GM12801 (cell line): ENCODE results near the gene KCTD18.

Source experiments
- TF ChIP-seq, protein P1 (sequence below): IDR thresholded peaks from one replicate; pipeline ENCODE4 v1.5.1; 2011; ENCODE audit warnings: control low read depth; ENCODE audit not compliant: insufficient read length; ENCODE audit errors: extremely low read depth

Gene KCTD18

DNA sequence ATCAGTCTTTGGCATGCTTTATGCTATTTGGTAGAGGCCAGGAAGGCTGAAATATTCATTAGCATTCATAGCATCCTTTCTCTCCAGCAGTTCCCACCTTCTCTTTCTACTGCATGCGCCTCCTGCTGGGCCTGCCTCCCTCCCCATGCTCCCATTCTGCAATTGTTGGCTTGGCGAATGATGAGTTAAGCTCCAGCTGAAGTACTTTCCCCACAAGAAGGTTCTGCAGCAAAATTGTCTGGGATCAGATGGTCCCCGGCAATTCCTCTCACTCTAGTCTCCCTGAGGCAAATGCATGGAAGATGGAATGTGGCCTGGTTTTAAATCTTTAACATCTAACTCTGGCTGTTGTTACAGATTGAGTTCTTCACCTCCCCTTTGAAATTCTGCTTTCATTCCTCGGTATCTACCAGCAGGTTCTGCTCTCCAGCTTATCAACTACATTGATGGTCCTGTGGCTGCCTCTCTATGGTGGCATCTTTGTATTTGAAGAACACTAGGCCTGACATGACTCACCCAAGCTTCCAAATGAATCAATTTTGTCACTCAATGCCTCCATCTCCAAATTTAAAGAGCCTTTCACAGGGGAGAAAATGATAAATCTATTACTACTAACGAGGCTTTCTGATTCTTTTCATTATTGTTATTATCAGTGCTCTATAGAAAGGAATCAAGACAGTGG is 55.9 kb downstream of the KCTD18 start:
- TF ChIP-seq, protein P1, sequence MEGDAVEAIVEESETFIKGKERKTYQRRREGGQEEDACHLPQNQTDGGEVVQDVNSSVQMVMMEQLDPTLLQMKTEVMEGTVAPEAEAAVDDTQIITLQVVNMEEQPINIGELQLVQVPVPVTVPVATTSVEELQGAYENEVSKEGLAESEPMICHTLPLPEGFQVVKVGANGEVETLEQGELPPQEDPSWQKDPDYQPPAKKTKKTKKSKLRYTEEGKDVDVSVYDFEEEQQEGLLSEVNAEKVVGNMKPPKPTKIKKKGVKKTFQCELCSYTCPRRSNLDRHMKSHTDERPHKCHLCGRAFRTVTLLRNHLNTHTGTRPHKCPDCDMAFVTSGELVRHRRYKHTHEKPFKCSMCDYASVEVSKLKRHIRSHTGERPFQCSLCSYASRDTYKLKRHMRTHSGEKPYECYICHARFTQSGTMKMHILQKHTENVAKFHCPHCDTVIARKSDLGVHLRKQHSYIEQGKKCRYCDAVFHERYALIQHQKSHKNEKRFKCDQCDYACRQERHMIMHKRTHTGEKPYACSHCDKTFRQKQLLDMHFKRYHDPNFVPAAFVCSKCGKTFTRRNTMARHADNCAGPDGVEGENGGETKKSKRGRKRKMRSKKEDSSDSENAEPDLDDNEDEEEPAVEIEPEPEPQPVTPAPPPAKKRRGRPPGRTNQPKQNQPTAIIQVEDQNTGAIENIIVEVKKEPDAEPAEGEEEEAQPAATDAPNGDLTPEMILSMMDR = no peak

- TF ChIP-seq, protein P1 = no peak
These were observed 56.6 kb downstream of the KCTD18 start for GRCh38 chr2:200453142-200453852.

DNA sequence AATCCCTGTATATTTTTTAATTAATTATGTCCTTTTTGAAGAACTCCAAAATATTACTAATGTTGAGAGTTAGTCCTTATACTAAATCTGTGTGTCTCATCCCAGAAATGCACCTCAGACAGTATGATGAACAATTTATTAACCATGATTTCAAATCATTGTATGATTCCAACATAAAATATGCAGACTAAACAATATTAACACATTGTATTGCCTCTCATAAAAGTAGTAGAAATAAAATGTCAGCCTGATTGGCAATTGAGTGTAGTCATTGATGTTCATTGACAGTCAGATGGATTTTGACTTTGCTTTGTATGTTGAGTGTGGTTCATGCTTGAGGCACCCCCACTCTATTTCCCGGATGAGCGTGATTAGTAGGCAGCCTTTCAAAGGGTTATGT is 57.5 kb downstream of the KCTD18 start:
- TF ChIP-seq, protein P1 = no peak

- TF ChIP-seq, protein P1 = no peak
These were observed 58.4 kb downstream of the KCTD18 start for GRCh38 chr2:200451511-200451910.

- TF ChIP-seq, protein P1 = no peak
These were observed 59.6 kb downstream of the KCTD18 start for GRCh38 chr2:200450288-200450687.

DNA sequence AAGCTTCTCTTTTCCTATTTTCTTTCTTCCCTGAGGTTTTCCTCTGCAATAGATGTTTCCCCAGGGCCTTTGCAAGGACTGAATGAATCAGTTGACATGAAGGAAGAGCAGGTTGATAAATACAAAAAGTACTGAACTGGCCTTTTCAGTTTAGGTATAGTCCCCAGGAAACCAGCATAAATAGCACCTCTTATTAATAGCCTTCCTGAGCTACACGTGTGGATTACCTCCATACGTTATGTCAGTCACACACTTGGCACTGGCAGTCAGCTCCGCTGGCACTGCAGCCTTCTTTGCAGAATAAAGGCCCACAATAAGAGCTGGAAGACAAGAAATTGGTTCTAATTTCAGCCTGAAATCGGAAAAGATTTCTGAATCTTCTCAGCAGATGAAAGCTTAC is 60.7 kb downstream of the KCTD18 start:
- TF ChIP-seq, protein P1 = no peak

- TF ChIP-seq, protein P1 = no peak
These were observed 61.4 kb downstream of the KCTD18 start for GRCh38 chr2:200448455-200448854.
